GM19043 (cell line): ENCODE results near the gene RPS28.
A peak's percentile ranks its signal among the peaks of the same experiment; 100 is the strongest.
"Not testable (repeated sequence)": the region's sequence is repeated elsewhere in the genome, so short reads cannot be mapped to it uniquely, and the experiment has no call there.

Experiments
- ATAC-seq: cut with Tn5 transposase; IDR thresholded peaks from one replicate; pipeline ENCODE4 v1.9.1; 2021; ENCODE audit warnings: low read depth; ENCODE audit not compliant: unreplicated experiment

Gene RPS28

GRCh38 chr19:8321067-8321985 lies at the start of gene RPS28, which contains the start of gene NDUFA7:
TSS of gene RPS28 (plus strand) at chr19:8321496. CDS start at chr19:8321531, 35 bp downstream.
TSS of gene NDUFA7 (minus strand) at chr19:8321375. CDS start at chr19:8321358, 17 bp downstream.
- ATAC-seq, result peak; percentile 76

GRCh38 chr19:8276508-8276907 lies 44.8 kb upstream of the RPS28 start:
- ATAC-seq, result not testable (repeated sequence)

GRCh38 chr19:8291337-8291736 lies 30.0 kb upstream of the RPS28 start:
- ATAC-seq, result not testable (repeated sequence)

GRCh38 chr19:8302357-8302691 lies 19.0 kb upstream of the RPS28 start:
- ATAC-seq, result no peak

- no peak for ATAC-seq
Observed at GRCh38 chr19:8302734-8303133, 18.6 kb upstream of the RPS28 start.

- ATAC-seq, result no peak
Observed at GRCh38 chr19:8304841-8305621, 16.3 kb upstream of the RPS28 start.

GRCh38 chr19:8305798-8306197 lies 15.5 kb upstream of the RPS28 start:
- ATAC-seq, result no peak

GRCh38 chr19:8306235-8307054 lies 14.9 kb upstream of the RPS28 start:
- no peak for ATAC-seq

- no peak for ATAC-seq
Observed at GRCh38 chr19:8307400-8307964, 13.8 kb upstream of the RPS28 start.

- peak; percentile 82 for ATAC-seq
Observed at GRCh38 chr19:8307965-8308866, 13.1 kb upstream of the RPS28 start, which contains the start of gene CD320. TSS of gene CD320 (minus strand) at chr19:8308358. CDS start at chr19:8308290, 68 bp downstream.

GRCh38 chr19:8308891-8309291 lies 12.4 kb upstream of the RPS28 start:
- ATAC-seq, result no peak

- no peak for ATAC-seq
Observed at GRCh38 chr19:8310342-8311055, 10.8 kb upstream of the RPS28 start.

GRCh38 chr19:8311461-8312260 lies 9.6 kb upstream of the RPS28 start:
- no peak for ATAC-seq

- not testable (repeated sequence) for ATAC-seq
Observed at GRCh38 chr19:8314981-8315640, 6.2 kb upstream of the RPS28 start.

GRCh38 chr19:8316351-8317125 lies 4.8 kb upstream of the RPS28 start:
- no peak for ATAC-seq

- not testable (repeated sequence) for ATAC-seq
Observed at GRCh38 chr19:8318835-8319234, 2.5 kb upstream of the RPS28 start.
